SK-N-SH (cell line): Measurements from ENCODE around the gene CHRND. TPM values are rescaled to one million over a fixed set of nuclear protein-coding genes. Genes with fewer than 3 reads are reported as not detected.

Experiments used
- CTCF ChIA-PET: fragments of 300-600, 350-600 bp; formaldehyde crosslinking; extraction: SDS; loops from one replicate; lab custom pipeline; 2021; lab: Yijun Ruan, JAX
- POLR2A ChIA-PET: fragments of 350-600 bp; sonication (Branson Sonifier 250); formaldehyde crosslinking; extraction: SDS; loops from one replicate; lab custom pipeline; 2020; ENCODE audit warnings: antibody characterized with exemption, inconsistent platforms; lab: Yijun Ruan, JAX
- DNase-seq: peaks from one replicate; pipeline ENCODE4 v3.0.0; 2012
- H2AFZ ChIP-seq: fragments of 200-600 bp; sonication (generic); 2 replicates; pipeline ENCODE4 v1.8.1; 2016; ENCODE audit warnings: antibody characterized with exemption, mild to moderate bottlenecking, low read depth
- H3F3A ChIP-seq: fragments of 200-600 bp; sonication (generic); replicated peaks from 2 replicates; pipeline ENCODE3; 2016; ENCODE audit warnings: antibody characterized with exemption, mild to moderate bottlenecking; ENCODE audit not compliant: insufficient read depth
- H3K27ac ChIP-seq, 2 experiments: fragments of 200-500 bp in 1 of 2; fragments of 200-600 bp in 1 of 2; sonication (Bioruptor generic) in 1 of 2; sonication (generic), shearing (Covaris generic) in 1 of 2; 2 replicates each; pipeline versions ENCODE4 v1.5.1 to v1.6.1; 2014 to 2016; ENCODE audit warnings: low read depth in 2 of 2, inconsistent platforms in 1 of 2, low read length in 1 of 2, mild to moderate bottlenecking in 1 of 2, mixed read lengths in 1 of 2
- H3K27me3 ChIP-seq: fragments of 200-600 bp; sonication (generic), shearing (Covaris generic); 2 replicates; pipeline ENCODE4 v1.6.1; 2016; ENCODE audit warnings: mixed run types; ENCODE audit not compliant: insufficient read depth
- H3K36me3 ChIP-seq, 2 experiments: fragments of 200-500 bp in 1 of 2; fragments of 200-600 bp in 1 of 2; sonication (Bioruptor generic) in 1 of 2; sonication (generic) in 1 of 2; replicated peaks in 1 of 2; 2 replicates each; pipeline versions ENCODE3 to v1.5.1; 2014 to 2016; ENCODE audit warnings: low read length in 1 of 2, mild to moderate bottlenecking in 1 of 2; ENCODE audit not compliant: insufficient read depth in 2 of 2, control insufficient read depth in 1 of 2
- H3K4me1 ChIP-seq, 2 experiments: fragments of 200-500 bp in 1 of 2; fragments of 200-600 bp in 1 of 2; sonication (Bioruptor generic) in 1 of 2; sonication (generic), shearing (Covaris generic) in 1 of 2; 2 replicates each; pipeline versions ENCODE4 v1.5.1 to v1.6.1; 2014 to 2016; ENCODE audit warnings: low read depth in 1 of 2, low read length in 1 of 2, mixed run types in 1 of 2; ENCODE audit not compliant: insufficient read depth in 2 of 2, control insufficient read depth in 1 of 2
- H3K4me2 ChIP-seq: fragments of 200-600 bp; sonication (generic), shearing (Covaris generic); 2 replicates; pipeline ENCODE4 v1.6.1; 2017; ENCODE audit warnings: mixed run types
- H3K4me3 ChIP-seq, 2 experiments: fragments of 200-500 bp in 1 of 2; fragments of 200-600 bp in 1 of 2; sonication (Bioruptor generic) in 1 of 2; sonication (generic), shearing (Covaris generic) in 1 of 2; 2 replicates each; pipeline versions ENCODE4 v1.5.1 to v1.8.1; 2014 to 2016; ENCODE audit warnings: low read depth in 2 of 2, inconsistent platforms in 1 of 2, low read length in 1 of 2, mild to moderate bottlenecking in 1 of 2, mixed read lengths in 1 of 2, moderate library complexity in 1 of 2
- H3K79me2 ChIP-seq: fragments of 200-600 bp; sonication (generic); 2 replicates; pipeline ENCODE4 v1.8.1; 2017; ENCODE audit warnings: mild to moderate bottlenecking; ENCODE audit not compliant: insufficient read depth
- H3K9ac ChIP-seq: fragments of 200-600 bp; sonication (generic); 2 replicates; pipeline ENCODE4 v1.6.1; 2017; ENCODE audit warnings: mixed run types
- H3K9me2 ChIP-seq: fragments of 200-600 bp; sonication (generic); 2 replicates; pipeline ENCODE4 v1.6.1; 2017; ENCODE audit warnings: mixed run types
- H3K9me3 ChIP-seq: fragments of 200-600 bp; sonication (generic); 2 replicates; pipeline ENCODE4 v1.6.1; 2017; ENCODE audit warnings: mixed run types, mild to moderate bottlenecking, moderate library complexity
- H4K20me1 ChIP-seq: fragments of 200-600 bp; sonication (generic); 2 replicates; pipeline ENCODE4 v1.6.1; 2017; ENCODE audit warnings: mild to moderate bottlenecking, mixed run types; ENCODE audit not compliant: insufficient read depth
- CHD2 ChIP-seq: fragments of 150-350 bp; IDR thresholded peaks from 2 replicates; pipeline ENCODE4 v1.6.1; 2018; ENCODE audit warnings: low read length; ENCODE audit not compliant: partially characterized antibody
- CTCF ChIP-seq: fragments of 200-600 bp; sonication (generic); IDR thresholded peaks from 2 replicates; pipeline ENCODE4 v1.6.1; 2017; ENCODE audit warnings: antibody characterized with exemption, mild to moderate bottlenecking, moderate library complexity
- EZH2phosphoT487 ChIP-seq: fragments of 200-600 bp; sonication (generic); IDR thresholded peaks from 2 replicates; pipeline ENCODE4 v1.6.1; 2017; ENCODE audit warnings: low read depth, mixed run types, mild to moderate bottlenecking, antibody characterized with exemption, moderate library complexity, borderline replicate concordance
- FOSL2 ChIP-seq: IDR thresholded peaks from 2 replicates; pipeline ENCODE4 v1.4.0; 2012; ENCODE audit warnings: low read depth, mild to moderate bottlenecking, moderate library complexity, borderline replicate concordance
- FOXJ3 ChIP-seq: sonication (generic); formaldehyde crosslinking; IDR thresholded peaks from 2 replicates; pipeline ENCODE4 v1.5.1; 2020; ENCODE audit warnings: mild to moderate bottlenecking, missing genetic modification reagents
- GABPA ChIP-seq: IDR thresholded peaks from 2 replicates; pipeline ENCODE4 v1.4.0; 2012; ENCODE audit warnings: low read depth, mild to moderate bottlenecking
- GATA2 ChIP-seq: sonication (generic); formaldehyde crosslinking; IDR thresholded peaks from 2 replicates; pipeline ENCODE4 v1.5.0; 2020; ENCODE audit warnings: mild to moderate bottlenecking, missing genetic modification reagents
- MXI1 ChIP-seq: IDR thresholded peaks from 2 replicates; pipeline ENCODE4 v1.6.1; 2012; ENCODE audit warnings: mild to moderate bottlenecking, low read depth, low read length, improper control_type of control experiment
- NFIC ChIP-seq: IDR thresholded peaks from 2 replicates; pipeline ENCODE4 v1.4.0; 2012; ENCODE audit warnings: borderline replicate concordance
- NRF1 ChIP-seq: IDR thresholded peaks from 2 replicates; pipeline ENCODE4 v1.6.1; 2012; ENCODE audit warnings: low read depth, mild to moderate bottlenecking, low read length
- PBX3 ChIP-seq: IDR thresholded peaks from 2 replicates; pipeline ENCODE4; 2012
- POLR2AphosphoS5 ChIP-seq: IDR thresholded peaks from 2 replicates; pipeline ENCODE4 v1.6.1; 2012; ENCODE audit warnings: low read depth, low read length
- RAD21 ChIP-seq: IDR thresholded peaks from 2 replicates; pipeline ENCODE4 v1.6.1; 2012; ENCODE audit warnings: mild to moderate bottlenecking, low read length
- TCF12 ChIP-seq: IDR thresholded peaks from 2 replicates; pipeline ENCODE4 v1.4.0; 2012
- USF2 ChIP-seq: fragments of 150-350 bp; IDR thresholded peaks from 2 replicates; pipeline ENCODE4 v1.6.1; 2017; ENCODE audit warnings: antibody characterized with exemption, low read length, low read depth, borderline replicate concordance
- ZBTB33 ChIP-seq: IDR thresholded peaks from 2 replicates; pipeline ENCODE4 v1.4.0; 2012; ENCODE audit warnings: low read depth, borderline replicate concordance
- WGBS: methylation state at CpG from one replicate; pipeline ENCODE4 v1.1.6; 2017; ENCODE audit warnings: low lambda C conversion rate; 5-methylcytosine and 5-hydroxymethylcytosine counted together
- polyA plus RNA-seq, 3 experiments: library from polyadenylated mRNA; depleted of rRNA; stranded (reverse); fragments of >200 nt; gene quantifications; 2 replicates each; pipeline ENCODE4 v1.2.3, GENCODE V29; 2012

Gene CHRND
- polyA plus RNA-seq, 1 of the 3 experiments (the other 2 are of a cell fraction), result 0.12 TPM

GRCh38 chr2:232512602-232513001 lies 13.4 kb upstream of the CHRND start:
- Histone ChIP-seq H3K9ac (no peak overlapping the region), H3K27ac (no peak overlapping the region), H3K4me3 (no peak overlapping the region), H3K4me2 (no peak overlapping the region), H3K27me3 (peaks cover 19% of the 10 kb centered on the region), H3K36me3 (no peaks in the 10 kb centered on the region), H3K9me3 (no peaks in the 10 kb centered on the region), H3F3A (no peaks in the 10 kb centered on the region), H3K4me1 (peaks cover 0 to 15% of the 10 kb centered on the region in 2 experiments; a peak in 1 of 4 replicates), H3K79me2 (no peaks in the 10 kb centered on the region), H3K9me2 (no peaks in the 10 kb centered on the region), H2AFZ (no peak overlapping the region), H4K20me1 (no peaks in the 10 kb centered on the region)
- 80% methylated on average over 9 of the region's 10 CpGs for WGBS
- DNase-seq, result no peak
- ChIA-PET POLR2A (no interaction called here), CTCF (interaction anchor here (0.9 to 3.9 kb wide), 6 partner anchors 9 to 77 kb away, joined by 4 to 55 read pairs (median 8); partner anchors contain the start of genes CHRND and PRSS56)
- TF ChIP-seq TCF12 (no peak), CTCF (no peak), GABPA (no peak), MXI1 (no peak), FOSL2 (no peak), RAD21 (no peak), POLR2AphosphoS5 (no peak), EZH2phosphoT487 (no peak), GATA2 (CRISPR knock-in tag) (no peak), NRF1 (no peak), PBX3 (no peak), ZBTB33 (no peak), CHD2 (no peak)

GRCh38 chr2:232513353-232513752 lies 12.6 kb upstream of the CHRND start:
- Histone ChIP-seq H3K79me2 (no peaks in the 10 kb centered on the region), H3K9me2 (no peaks in the 10 kb centered on the region), H3F3A (no peaks in the 10 kb centered on the region), H3K9ac (no peak overlapping the region), H3K27ac (no peak overlapping the region), H3K4me2 (no peak overlapping the region), H3K27me3 (peaks cover 19% of the 10 kb centered on the region), H3K36me3 (no peaks in the 10 kb centered on the region), H3K4me1 (peaks cover 0 to 15% of the 10 kb centered on the region in 2 experiments; a peak in 1 of 4 replicates), H3K4me3 (no peak overlapping the region), H3K9me3 (no peaks in the 10 kb centered on the region), H2AFZ (no peak overlapping the region), H4K20me1 (no peaks in the 10 kb centered on the region)
- WGBS, result 34% methylated on average over 5 of the region's 5 CpGs
- POLR2A ChIA-PET, result no interaction called here
- CTCF ChIA-PET, result interaction anchor here (0.9 to 3.9 kb wide), 6 partner anchors 8 to 78 kb away, joined by 4 to 55 read pairs (median 8); partner anchors contain the start of genes CHRND and PRSS56
- no peak for DNase-seq
- no peak for TF ChIP-seq EZH2phosphoT487
- no peak for TF ChIP-seq USF2
- no peak for TF ChIP-seq RAD21
- TF ChIP-seq GABPA, result no peak
- no peak for TF ChIP-seq NFIC
- TF ChIP-seq POLR2AphosphoS5, result no peak
- no peak for TF ChIP-seq FOXJ3 (CRISPR knock-in tag)
- no peak for TF ChIP-seq ZBTB33
- TF ChIP-seq CTCF, result no peak
